OCI-LY3 (cell line): ENCODE data around the gene LIF.

Source experiments
- H2AFZ ChIP-seq: fragments of 200-600, 300-600 bp; shearing (Covaris generic); 2 replicates; pipeline ENCODE4 v1.6.0; 2014; ENCODE audit warnings: antibody characterized with exemption, low read depth, low read length
- H3K27ac ChIP-seq: fragments of 200-600, 300-600 bp; sonication (generic); 2 replicates; pipeline ENCODE4 v1.5.1; 2014; ENCODE audit warnings: mild to moderate bottlenecking, low read length, moderate library complexity, mixed read lengths
- H3K27me3 ChIP-seq: fragments of 200-600, 300-600 bp; sonication (generic); 2 replicates; pipeline ENCODE4 v1.6.1; 2014; ENCODE audit warnings: low read depth, low read length, mixed read lengths
- H3K36me3 ChIP-seq: fragments of 200-600, 300-600 bp; sonication (generic); replicated peaks from 2 replicates; pipeline ENCODE3; 2014; ENCODE audit warnings: low read depth, low read length, mixed read lengths
- H3K4me1 ChIP-seq: fragments of 300-600, 200-600 bp; sonication (generic); 2 replicates; pipeline ENCODE4 v1.6.1; 2014; ENCODE audit warnings: low read length, mixed read lengths
- H3K4me2 ChIP-seq: fragments of 200-600, 300-600 bp; sonication (generic); 2 replicates; pipeline ENCODE4 v1.6.1; 2014; ENCODE audit warnings: low read length, mixed read lengths
- H3K4me3 ChIP-seq: fragments of 300-600, 200-600 bp; sonication (generic); 2 replicates; pipeline ENCODE4 v1.5.1; 2014; ENCODE audit warnings: antibody characterized with exemption, mild to moderate bottlenecking, low read length, moderate library complexity
- H3K79me2 ChIP-seq: fragments of 300-600, 200-600 bp; shearing (Covaris generic); 2 replicates; pipeline ENCODE4 v1.6.1; 2014; ENCODE audit warnings: mild to moderate bottlenecking, low read length, mixed read lengths
- H3K9ac ChIP-seq: fragments of 300-600, 200-600 bp; shearing (Covaris generic); 2 replicates; pipeline ENCODE4 v1.6.0; 2014; ENCODE audit warnings: mild to moderate bottlenecking, low read length, moderate library complexity
- H3K9me3 ChIP-seq: fragments of 200-600, 300-600 bp; shearing (Covaris generic); 2 replicates; pipeline ENCODE4 v1.6.1; 2014; ENCODE audit warnings: low read length, mixed read lengths; ENCODE audit not compliant: insufficient read depth
- H4K20me1 ChIP-seq: fragments of 200-600, 300-600 bp; sonication (generic); 2 replicates; pipeline ENCODE4 v1.6.1; 2016; ENCODE audit warnings: low read length, mixed read lengths; ENCODE audit not compliant: insufficient read depth
- CTCF ChIP-seq: fragments of 200-600, 300-600 bp; sonication (generic); IDR thresholded peaks from 2 replicates; pipeline ENCODE4 v1.5.1; 2014; ENCODE audit warnings: antibody characterized with exemption, low read length, low read depth
- EZH2phosphoT487 ChIP-seq: fragments of 200-600 bp; shearing (Covaris generic); IDR thresholded peaks from 2 replicates; pipeline ENCODE4 v1.6.1; 2018; ENCODE audit warnings: antibody characterized with exemption, mixed run types, low read depth

LIF gene

GRCh38 chr22:30267382-30268302, 21.1 kb upstream of the LIF start:
- Histone ChIP-seq H3K27me3 (no peaks in the 10 kb centered on the region), H3K79me2 (peaks cover 19% of the 10 kb centered on the region), H4K20me1 (no peaks in the 10 kb centered on the region), H3K4me2 (peak overlapping the region; percentile 99), H2AFZ (no peak overlapping the region), H3K4me3 (peak overlapping the region; percentile 83), H3K36me3 (no peaks in the 10 kb centered on the region), H3K9ac (peak overlapping the region; percentile 86), H3K9me3 (no peaks in the 10 kb centered on the region), H3K27ac (peak overlapping the region; percentile 76), H3K4me1 (peaks cover 19% of the 10 kb centered on the region)
- TF ChIP-seq CTCF, result no peak
- TF ChIP-seq EZH2phosphoT487, result no peak

- Histone ChIP-seq H3K27me3 (no peaks in the 10 kb centered on the region), H3K4me3 (peak within 1 kb of the TSS; percentile 83), H2AFZ (peak within 1 kb of the TSS; percentile 58), H3K4me2 (peak within 1 kb of the TSS; percentile 99), H3K4me1 (peaks cover 19% of the 10 kb centered on the region), H4K20me1 (no peaks in the 10 kb centered on the region), H3K9me3 (no peaks in the 10 kb centered on the region), H3K79me2 (peaks cover 19% of the 10 kb centered on the region), H3K9ac (peak within 1 kb of the TSS; percentile 86), H3K27ac (peak within 1 kb of the TSS; percentile 76), H3K36me3 (no peaks in the 10 kb centered on the region)
- TF ChIP-seq CTCF (no peak), EZH2phosphoT487 (no peak)
Measured at GRCh38 chr22:30266445-30267381, 20.2 kb upstream of the LIF start, which contains the start of gene OSM. Gene OSM (minus strand): TSS chr22:30266851. CDS start chr22:30266799, 52 bp downstream.

GRCh38 chr22:30265823-30266444, 19.4 kb upstream of the LIF start:
- Histone ChIP-seq H3K27me3 (no peaks in the 10 kb centered on the region), H3K4me1 (peaks cover 19% of the 10 kb centered on the region), H3K36me3 (no peaks in the 10 kb centered on the region), H3K79me2 (peaks cover 19% of the 10 kb centered on the region), H2AFZ (peak overlapping the region; percentile 54), H3K4me3 (peak overlapping the region; percentile 83), H3K9ac (peak overlapping the region; percentile 86), H4K20me1 (no peaks in the 10 kb centered on the region), H3K27ac (peak overlapping the region; percentile 76), H3K9me3 (no peaks in the 10 kb centered on the region), H3K4me2 (peak overlapping the region; percentile 99)
- TF ChIP-seq EZH2phosphoT487 (no peak), CTCF (no peak)
